K562 (cell line): Measurements from ENCODE around the gene PABPC1L. TPM values are rescaled to one million over a fixed set of nuclear protein-coding genes. Genes with fewer than 3 reads are reported as not detected.

ENCODE experiments used
- CREB1 ChIP-seq, 2 experiments: sonication (generic) in 1 of 2; formaldehyde crosslinking in 1 of 2; IDR thresholded peaks; 2 replicates each; pipeline versions ENCODE4 v1.6.1 to v1.8.0; 2012 to 2022; ENCODE audit warnings: inconsistent platforms in 1 of 2, mild to moderate bottlenecking in 1 of 2, missing genetic modification reagents in 1 of 2, moderate library complexity in 1 of 2
- ELF1 ChIP-seq: fragments of 200-800 bp; sonication (Bioruptor generic); IDR thresholded peaks from 2 replicates; pipeline ENCODE4 v1.6.1; 2016; ENCODE audit warnings: missing genetic modification characterization, missing compliant biosample characterization
- FOXA3 ChIP-seq, 2 experiments: fragments of 450-650 bp in 1 of 2; sonication (generic) in 1 of 2; formaldehyde crosslinking; IDR thresholded peaks in 1 of 2; conservative IDR thresholded peaks in 1 of 2; 2 replicates each; pipeline versions ENCODE4 v1.4.0 to v1.8.0; 2020 to 2022; ENCODE audit warnings: mild to moderate bottlenecking in 2 of 2, missing genetic modification reagents in 1 of 2
- KAT8 ChIP-seq: fragments of 450-650 bp; IDR thresholded peaks from 2 replicates; pipeline ENCODE4 v1.6.1; 2016; ENCODE audit warnings: low read depth, mild to moderate bottlenecking
- ZNF76 ChIP-seq: fragments of 250-450 bp; sonication (Bioruptor Pico); IDR thresholded peaks from 2 replicates; pipeline ENCODE4 v1.4.0; 2020; ENCODE audit warnings: mild to moderate bottlenecking, moderate library complexity, borderline replicate concordance
- polyA plus RNA-seq, 8 experiments: library from polyadenylated mRNA; depleted of rRNA in 4 of 8; stranded (reverse) in 5 of 8; unstranded in 3 of 8; fragments of >200 nt; fragmentation: Nextera tagmentation in 2 of 8; fragmentation: Illumina TruSeq in 1 of 8; extraction: Ambion mirVana in 2 of 8; extraction: Trizol in 1 of 8; gene quantifications; 2 replicates each; pipeline versions ENCODE4 v1.2.1 to v1.2.3, GENCODE V29; 2011 to 2014; ENCODE audit warnings: inconsistent platforms in 1 of 8, missing spikeins in 1 of 8
- total RNA-seq, 7 experiments: library from RNA; depleted of rRNA in 6 of 7; stranded (reverse); fragments of >200 nt in 6 of 7; fragmentation: Illumina TruSeq in 2 of 7; extraction: Trizol in 2 of 7; gene quantifications; 2 replicates each; pipeline versions ENCODE4 v1.2.1 to v1.2.3, GENCODE V29; 2011 to 2021; ENCODE audit warnings: low replicate concordance in 1 of 7
- TF ChIP-seq, protein P1 (sequence below), 3 experiments: fragments of 200-800 bp in 1 of 3; sonication (Bioruptor generic) in 1 of 3; sonication (generic) in 1 of 3; formaldehyde crosslinking in 1 of 3; IDR thresholded peaks; 2 replicates each; pipeline versions ENCODE4 v1.6.1 to v1.8.0; 2016 to 2022; ENCODE audit warnings: mild to moderate bottlenecking in 2 of 3, missing compliant biosample characterization in 2 of 3, missing genetic modification characterization in 2 of 3, missing genetic modification reagents in 1 of 3
- TF ChIP-seq, protein P2 (sequence below): fragments of 450-650 bp; IDR thresholded peaks from 2 replicates; pipeline ENCODE4 v1.6.1; 2016; ENCODE audit warnings: mild to moderate bottlenecking, moderate library complexity

The PABPC1L gene
- total and polyA plus RNA-seq, 9 of the 15 experiments (the other 6 are each of a cell fraction or from before 2014, with no cell fraction given): 6.0 to 90.3 (median 15.8) TPM

DNA sequence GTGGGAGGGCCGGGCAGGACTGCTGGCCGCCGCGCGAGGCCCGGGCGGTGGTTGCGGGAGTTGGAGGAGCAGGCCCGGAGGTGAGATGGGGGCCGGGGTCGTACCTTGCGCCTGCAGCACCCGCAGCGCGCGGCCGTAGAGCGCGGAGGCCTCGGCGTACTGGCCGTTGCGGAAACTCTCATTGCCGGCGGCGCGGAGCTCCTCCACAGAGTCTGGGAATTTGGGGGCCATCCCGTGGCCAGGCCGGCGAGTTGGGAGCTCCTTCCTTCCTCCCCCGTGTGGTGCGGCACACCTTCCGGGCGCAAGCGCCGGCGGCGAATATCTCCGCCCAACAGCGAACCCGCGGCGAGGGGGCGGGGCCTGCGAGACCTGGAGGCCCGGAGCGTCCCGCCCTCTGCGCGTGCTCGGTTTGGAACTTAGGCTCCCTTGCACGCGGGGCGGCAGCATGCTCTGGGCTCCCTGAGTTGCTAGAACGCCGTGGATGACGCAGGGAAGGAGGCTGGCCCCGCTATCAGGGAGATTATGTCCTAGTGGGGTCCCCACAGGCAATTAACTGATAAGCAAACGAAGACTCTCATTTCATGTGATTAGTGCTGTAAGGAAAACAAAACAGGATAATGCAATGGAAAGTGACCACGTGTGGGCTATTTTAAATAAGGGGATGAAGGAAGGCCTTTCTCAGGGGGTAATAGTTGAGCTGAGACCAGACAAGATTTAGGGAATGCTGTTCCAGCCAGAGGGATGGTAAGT is 50.4 kb downstream of the PABPC1L start, which contains the start of gene TOMM34 (continued):
- TF ChIP-seq CREB1 (IDR thresholded peaks at IDR 0.05): peak; percentile 59; the same call in 1 of the 2 replicates
- peak; percentile 75 for TF ChIP-seq CREB1 (CRISPR knock-in tag; IDR thresholded peaks at IDR 0.05)
- peak in 1 of 2 experiments; percentile 66; a peak in 1 of 4 replicates for TF ChIP-seq FOXA3 (CRISPR knock-in tag; conservative IDR thresholded peaks at IDR 0.05 in 1 of 2, IDR thresholded peaks at IDR 0.05 in 1 of 2)
- TF ChIP-seq ELF1 (tag): no peak
- TF ChIP-seq, protein P1, sequence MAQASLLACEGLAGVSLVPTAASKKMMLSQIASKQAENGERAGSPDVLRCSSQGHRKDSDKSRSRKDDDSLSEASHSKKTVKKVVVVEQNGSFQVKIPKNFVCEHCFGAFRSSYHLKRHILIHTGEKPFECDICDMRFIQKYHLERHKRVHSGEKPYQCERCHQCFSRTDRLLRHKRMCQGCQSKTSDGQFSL (CRISPR knock-in tag; IDR thresholded peaks at IDR 0.05): 0 out of 2 replicates have a peak, but pooled peaks have one; percentile 13
- TF ChIP-seq, protein P1 (tag; IDR thresholded peaks at IDR 0.05): no peak
- TF ChIP-seq, protein P2, sequence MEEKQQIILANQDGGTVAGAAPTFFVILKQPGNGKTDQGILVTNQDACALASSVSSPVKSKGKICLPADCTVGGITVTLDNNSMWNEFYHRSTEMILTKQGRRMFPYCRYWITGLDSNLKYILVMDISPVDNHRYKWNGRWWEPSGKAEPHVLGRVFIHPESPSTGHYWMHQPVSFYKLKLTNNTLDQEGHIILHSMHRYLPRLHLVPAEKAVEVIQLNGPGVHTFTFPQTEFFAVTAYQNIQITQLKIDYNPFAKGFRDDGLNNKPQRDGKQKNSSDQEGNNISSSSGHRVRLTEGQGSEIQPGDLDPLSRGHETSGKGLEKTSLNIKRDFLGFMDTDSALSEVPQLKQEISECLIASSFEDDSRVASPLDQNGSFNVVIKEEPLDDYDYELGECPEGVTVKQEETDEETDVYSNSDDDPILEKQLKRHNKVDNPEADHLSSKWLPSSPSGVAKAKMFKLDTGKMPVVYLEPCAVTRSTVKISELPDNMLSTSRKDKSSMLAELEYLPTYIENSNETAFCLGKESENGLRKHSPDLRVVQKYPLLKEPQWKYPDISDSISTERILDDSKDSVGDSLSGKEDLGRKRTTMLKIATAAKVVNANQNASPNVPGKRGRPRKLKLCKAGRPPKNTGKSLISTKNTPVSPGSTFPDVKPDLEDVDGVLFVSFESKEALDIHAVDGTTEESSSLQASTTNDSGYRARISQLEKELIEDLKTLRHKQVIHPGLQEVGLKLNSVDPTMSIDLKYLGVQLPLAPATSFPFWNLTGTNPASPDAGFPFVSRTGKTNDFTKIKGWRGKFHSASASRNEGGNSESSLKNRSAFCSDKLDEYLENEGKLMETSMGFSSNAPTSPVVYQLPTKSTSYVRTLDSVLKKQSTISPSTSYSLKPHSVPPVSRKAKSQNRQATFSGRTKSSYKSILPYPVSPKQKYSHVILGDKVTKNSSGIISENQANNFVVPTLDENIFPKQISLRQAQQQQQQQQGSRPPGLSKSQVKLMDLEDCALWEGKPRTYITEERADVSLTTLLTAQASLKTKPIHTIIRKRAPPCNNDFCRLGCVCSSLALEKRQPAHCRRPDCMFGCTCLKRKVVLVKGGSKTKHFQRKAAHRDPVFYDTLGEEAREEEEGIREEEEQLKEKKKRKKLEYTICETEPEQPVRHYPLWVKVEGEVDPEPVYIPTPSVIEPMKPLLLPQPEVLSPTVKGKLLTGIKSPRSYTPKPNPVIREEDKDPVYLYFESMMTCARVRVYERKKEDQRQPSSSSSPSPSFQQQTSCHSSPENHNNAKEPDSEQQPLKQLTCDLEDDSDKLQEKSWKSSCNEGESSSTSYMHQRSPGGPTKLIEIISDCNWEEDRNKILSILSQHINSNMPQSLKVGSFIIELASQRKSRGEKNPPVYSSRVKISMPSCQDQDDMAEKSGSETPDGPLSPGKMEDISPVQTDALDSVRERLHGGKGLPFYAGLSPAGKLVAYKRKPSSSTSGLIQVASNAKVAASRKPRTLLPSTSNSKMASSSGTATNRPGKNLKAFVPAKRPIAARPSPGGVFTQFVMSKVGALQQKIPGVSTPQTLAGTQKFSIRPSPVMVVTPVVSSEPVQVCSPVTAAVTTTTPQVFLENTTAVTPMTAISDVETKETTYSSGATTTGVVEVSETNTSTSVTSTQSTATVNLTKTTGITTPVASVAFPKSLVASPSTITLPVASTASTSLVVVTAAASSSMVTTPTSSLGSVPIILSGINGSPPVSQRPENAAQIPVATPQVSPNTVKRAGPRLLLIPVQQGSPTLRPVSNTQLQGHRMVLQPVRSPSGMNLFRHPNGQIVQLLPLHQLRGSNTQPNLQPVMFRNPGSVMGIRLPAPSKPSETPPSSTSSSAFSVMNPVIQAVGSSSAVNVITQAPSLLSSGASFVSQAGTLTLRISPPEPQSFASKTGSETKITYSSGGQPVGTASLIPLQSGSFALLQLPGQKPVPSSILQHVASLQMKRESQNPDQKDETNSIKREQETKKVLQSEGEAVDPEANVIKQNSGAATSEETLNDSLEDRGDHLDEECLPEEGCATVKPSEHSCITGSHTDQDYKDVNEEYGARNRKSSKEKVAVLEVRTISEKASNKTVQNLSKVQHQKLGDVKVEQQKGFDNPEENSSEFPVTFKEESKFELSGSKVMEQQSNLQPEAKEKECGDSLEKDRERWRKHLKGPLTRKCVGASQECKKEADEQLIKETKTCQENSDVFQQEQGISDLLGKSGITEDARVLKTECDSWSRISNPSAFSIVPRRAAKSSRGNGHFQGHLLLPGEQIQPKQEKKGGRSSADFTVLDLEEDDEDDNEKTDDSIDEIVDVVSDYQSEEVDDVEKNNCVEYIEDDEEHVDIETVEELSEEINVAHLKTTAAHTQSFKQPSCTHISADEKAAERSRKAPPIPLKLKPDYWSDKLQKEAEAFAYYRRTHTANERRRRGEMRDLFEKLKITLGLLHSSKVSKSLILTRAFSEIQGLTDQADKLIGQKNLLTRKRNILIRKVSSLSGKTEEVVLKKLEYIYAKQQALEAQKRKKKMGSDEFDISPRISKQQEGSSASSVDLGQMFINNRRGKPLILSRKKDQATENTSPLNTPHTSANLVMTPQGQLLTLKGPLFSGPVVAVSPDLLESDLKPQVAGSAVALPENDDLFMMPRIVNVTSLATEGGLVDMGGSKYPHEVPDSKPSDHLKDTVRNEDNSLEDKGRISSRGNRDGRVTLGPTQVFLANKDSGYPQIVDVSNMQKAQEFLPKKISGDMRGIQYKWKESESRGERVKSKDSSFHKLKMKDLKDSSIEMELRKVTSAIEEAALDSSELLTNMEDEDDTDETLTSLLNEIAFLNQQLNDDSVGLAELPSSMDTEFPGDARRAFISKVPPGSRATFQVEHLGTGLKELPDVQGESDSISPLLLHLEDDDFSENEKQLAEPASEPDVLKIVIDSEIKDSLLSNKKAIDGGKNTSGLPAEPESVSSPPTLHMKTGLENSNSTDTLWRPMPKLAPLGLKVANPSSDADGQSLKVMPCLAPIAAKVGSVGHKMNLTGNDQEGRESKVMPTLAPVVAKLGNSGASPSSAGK: peak; percentile 96
- no peak for TF ChIP-seq KAT8
- TF ChIP-seq ZNF76: no peak
